ENCODE results near the gene AKAP8L.

Gene AKAP8L

GRCh38 chr19:15444505-15445226, 25.9 kb upstream of the AKAP8L start:
- H3K9me2 ChIP-seq (replicated peaks; ENCODE audit: low read depth, low read length), result no peaks in the 10 kb centered on the region
- no peaks in the 10 kb centered on the region for H3K4me1 ChIP-seq (ENCODE audit: insufficient read depth, low read length, poor library complexity, severe bottlenecking)
- no peaks in the 10 kb centered on the region for H3K79me2 ChIP-seq (ENCODE audit: insufficient read depth, low read length)
- TF ChIP-seq CTCF (conservative IDR thresholded peaks at IDR 0.05; ENCODE audit: low read length), result no peak
- no peak for TF ChIP-seq EZH2phosphoT487 (IDR thresholded peaks at IDR 0.05; ENCODE audit: borderline replicate concordance)
- H3K27me3 ChIP-seq (ENCODE audit: insufficient read depth, low read length, poor library complexity, severe bottlenecking), result no peaks in the 10 kb centered on the region
- no peaks in the 10 kb centered on the region for H3F3A ChIP-seq (ENCODE audit: low read depth)
- H3K4me3 ChIP-seq (ENCODE audit: low read length, poor library complexity, severe bottlenecking), result no peak overlapping the region
- no peak overlapping the region for H2AFZ ChIP-seq (ENCODE audit: low read length)
- no peak overlapping the region for H3K4me2 ChIP-seq (ENCODE audit: low read depth, low read length, poor library complexity, severe bottlenecking)
- no peaks in the 10 kb centered on the region for H3K9me3 ChIP-seq (ENCODE audit: insufficient read depth, low read depth, low read length)
- H3K36me3 ChIP-seq (ENCODE audit: insufficient read depth, low read length), result no peaks in the 10 kb centered on the region
- H3K9ac ChIP-seq (ENCODE audit: low read depth, low read length, poor library complexity, severe bottlenecking), result no peak overlapping the region
- H4K20me1 ChIP-seq (ENCODE audit: insufficient read depth, low read length, poor library complexity, severe bottlenecking), result no peaks in the 10 kb centered on the region

- H3K4me1 ChIP-seq (ENCODE audit: insufficient read depth, low read length, poor library complexity, severe bottlenecking), result no peaks in the 10 kb centered on the region
- H3K79me2 ChIP-seq (ENCODE audit: insufficient read depth, low read length), result no peaks in the 10 kb centered on the region
- no peaks in the 10 kb centered on the region for H3F3A ChIP-seq (ENCODE audit: low read depth)
- no peak overlapping the region for H3K9ac ChIP-seq (ENCODE audit: low read depth, low read length, poor library complexity, severe bottlenecking)
- H3K27me3 ChIP-seq (ENCODE audit: insufficient read depth, low read length, poor library complexity, severe bottlenecking), result no peaks in the 10 kb centered on the region
- no peaks in the 10 kb centered on the region for H3K9me2 ChIP-seq (replicated peaks; ENCODE audit: low read depth, low read length)
- H3K36me3 ChIP-seq (ENCODE audit: insufficient read depth, low read length), result no peaks in the 10 kb centered on the region
- H2AFZ ChIP-seq (ENCODE audit: low read length), result no peak overlapping the region
- H3K4me3 ChIP-seq (ENCODE audit: low read length, poor library complexity, severe bottlenecking), result no peak overlapping the region
- TF ChIP-seq EZH2phosphoT487 (IDR thresholded peaks at IDR 0.05; ENCODE audit: borderline replicate concordance) (no peak), CTCF (conservative IDR thresholded peaks at IDR 0.05; ENCODE audit: low read length) (no peak)
- no peaks in the 10 kb centered on the region for H4K20me1 ChIP-seq (ENCODE audit: insufficient read depth, low read length, poor library complexity, severe bottlenecking)
- H3K4me2 ChIP-seq (ENCODE audit: low read depth, low read length, poor library complexity, severe bottlenecking), result no peak overlapping the region
- no peaks in the 10 kb centered on the region for H3K9me3 ChIP-seq (ENCODE audit: insufficient read depth, low read depth, low read length)
These were observed 25.1 kb upstream of the AKAP8L start for GRCh38 chr19:15443838-15444237.

GRCh38 chr19:15443325-15443724, 24.5 kb upstream of the AKAP8L start:
- no peaks in the 10 kb centered on the region for H3K9me3 ChIP-seq (ENCODE audit: insufficient read depth, low read depth, low read length)
- H3F3A ChIP-seq (ENCODE audit: low read depth), result no peaks in the 10 kb centered on the region
- H4K20me1 ChIP-seq (ENCODE audit: insufficient read depth, low read length, poor library complexity, severe bottlenecking), result no peaks in the 10 kb centered on the region
- no peaks in the 10 kb centered on the region for H3K4me1 ChIP-seq (ENCODE audit: insufficient read depth, low read length, poor library complexity, severe bottlenecking)
- no peaks in the 10 kb centered on the region for H3K9me2 ChIP-seq (replicated peaks; ENCODE audit: low read depth, low read length)
- H3K4me3 ChIP-seq (ENCODE audit: low read length, poor library complexity, severe bottlenecking), result no peak overlapping the region
- no peak for TF ChIP-seq CTCF (conservative IDR thresholded peaks at IDR 0.05; ENCODE audit: low read length)
- TF ChIP-seq EZH2phosphoT487 (IDR thresholded peaks at IDR 0.05; ENCODE audit: borderline replicate concordance), result no peak
- H2AFZ ChIP-seq (ENCODE audit: low read length), result no peak overlapping the region
- H3K9ac ChIP-seq (ENCODE audit: low read depth, low read length, poor library complexity, severe bottlenecking), result no peak overlapping the region
- H3K36me3 ChIP-seq (ENCODE audit: insufficient read depth, low read length), result no peaks in the 10 kb centered on the region
- no peaks in the 10 kb centered on the region for H3K27me3 ChIP-seq (ENCODE audit: insufficient read depth, low read length, poor library complexity, severe bottlenecking)
- H3K79me2 ChIP-seq (ENCODE audit: insufficient read depth, low read length), result no peaks in the 10 kb centered on the region
- no peak overlapping the region for H3K4me2 ChIP-seq (ENCODE audit: low read depth, low read length, poor library complexity, severe bottlenecking)

Data from Loucy (cell line).